WTC11 (cell line): ENCODE measurements around the gene IQCB1. TPM values are rescaled to one million over a fixed set of nuclear protein-coding genes. Genes with fewer than 3 reads are reported as not detected.

Experiments
- ATAC-seq: fragments of 200-7000 bp; cut with Tn5 transposase; 2 replicates; pipeline ENCODE4 v1.10.0; 2021; ENCODE audit warnings: mild to moderate bottlenecking, moderate library complexity
- CTCF ChIA-PET: fragments of 300-600 bp; sonication (Branson Sonifier 250); formaldehyde crosslinking; loops from one replicate; lab custom pipeline; 2021; ENCODE audit warnings: antibody characterized with exemption; lab: Charles Lee
- POLR2A ChIA-PET: fragments of 350-600 bp; sonication (Branson Sonifier 250); formaldehyde crosslinking; loops from one replicate; lab custom pipeline; 2021; ENCODE audit warnings: antibody characterized with exemption; lab: Charles Lee
- DNase-seq: peaks from one replicate; pipeline ENCODE4 v3.0.0; 2021; ENCODE audit warnings: low spot score
- H3K27ac Mint-ChIP-seq: 2 replicates; pipeline ENCODE4 v1.8.0; 2021; ENCODE audit warnings: mixed read lengths
- H3K27me3 Mint-ChIP-seq: 2 replicates; pipeline ENCODE4 v1.8.0; 2021; ENCODE audit warnings: low read depth, mild to moderate bottlenecking, moderate library complexity, mixed read lengths
- H3K36me3 Mint-ChIP-seq: 2 replicates; pipeline ENCODE4 v1.8.0; 2021; ENCODE audit warnings: mixed read lengths
- H3K4me1 Mint-ChIP-seq: 2 replicates; pipeline ENCODE4 v1.8.0; 2022; ENCODE audit warnings: mixed read lengths
- H3K4me3 Mint-ChIP-seq: 2 replicates; pipeline ENCODE4 v1.8.0; 2021; ENCODE audit warnings: mild to moderate bottlenecking, moderate library complexity, mixed read lengths
- H3K9me3 Mint-ChIP-seq: 2 replicates; pipeline ENCODE4 v1.8.0; 2021; ENCODE audit warnings: mixed read lengths
- CBFB ChIP-seq: sonication (generic); formaldehyde crosslinking; IDR thresholded peaks from 2 replicates; pipeline ENCODE4 v1.8.1; 2022; ENCODE audit warnings: mild to moderate bottlenecking, low read depth, missing genetic modification reagents
- CREB1 ChIP-seq: sonication (generic); formaldehyde crosslinking; IDR thresholded peaks from 2 replicates; pipeline ENCODE4 v1.8.0; 2023; ENCODE audit warnings: mild to moderate bottlenecking, missing genetic modification reagents
- GABPB1 ChIP-seq: sonication (generic); formaldehyde crosslinking; IDR thresholded peaks from 2 replicates; pipeline ENCODE4 v1.8.1; 2023; ENCODE audit warnings: mild to moderate bottlenecking, missing genetic modification reagents
- JUN ChIP-seq: sonication (generic); formaldehyde crosslinking; IDR thresholded peaks from 2 replicates; pipeline ENCODE4 v1.8.0; 2023; ENCODE audit warnings: mild to moderate bottlenecking, missing genetic modification reagents
- MYBL2 ChIP-seq: sonication (generic); formaldehyde crosslinking; IDR thresholded peaks from 2 replicates; pipeline ENCODE4 v1.8.1; 2023; ENCODE audit warnings: mild to moderate bottlenecking, moderate library complexity, missing genetic modification reagents
- NR1H2 ChIP-seq: sonication (generic); formaldehyde crosslinking; IDR thresholded peaks from 2 replicates; pipeline ENCODE4 v1.9.0; 2021; ENCODE audit warnings: mild to moderate bottlenecking, moderate library complexity, missing genetic modification reagents
- RORB ChIP-seq: fragments of 250-450 bp; sonication (Bioruptor Pico); IDR thresholded peaks from 2 replicates; pipeline ENCODE4 v1.9.0; 2021; ENCODE audit warnings: mild to moderate bottlenecking
- TCF7 ChIP-seq: sonication (generic); formaldehyde crosslinking; IDR thresholded peaks from 2 replicates; pipeline ENCODE4 v1.8.0; 2022; ENCODE audit warnings: mild to moderate bottlenecking, low read depth, missing genetic modification reagents, moderate library complexity
- ZBTB21 ChIP-seq: sonication (generic); formaldehyde crosslinking; IDR thresholded peaks from 2 replicates; pipeline ENCODE4 v1.8.1; 2023; ENCODE audit warnings: mild to moderate bottlenecking, missing genetic modification reagents, borderline replicate concordance
- ZNF263 ChIP-seq: sonication (generic); formaldehyde crosslinking; IDR thresholded peaks from 2 replicates; pipeline ENCODE4 v1.8.1; 2022; ENCODE audit warnings: low read depth, mild to moderate bottlenecking, moderate library complexity, missing genetic modification reagents
- ZNF671 ChIP-seq: fragments of 250-450 bp; sonication (Bioruptor Pico); IDR thresholded peaks from 2 replicates; pipeline ENCODE4 v1.8.0; 2021; ENCODE audit warnings: mild to moderate bottlenecking
- total RNA-seq: library from RNA; stranded (reverse); gene quantifications from 3 replicates; pipeline ENCODE4 v1.2.3, GENCODE V29; 2021
- TF ChIP-seq, protein P1 (sequence below): sonication (generic); formaldehyde crosslinking; conservative IDR thresholded peaks from 2 replicates; pipeline ENCODE4 v1.8.1; 2022; ENCODE audit warnings: mild to moderate bottlenecking, missing genetic modification reagents
- TF ChIP-seq, protein P2 (sequence below): fragments of 250-450 bp; sonication (Bioruptor Pico); conservative IDR thresholded peaks from 2 replicates; pipeline ENCODE4 v1.9.0; 2021; ENCODE audit warnings: mild to moderate bottlenecking
- TF ChIP-seq, protein P3 (sequence below): fragments of 200-600 bp; IDR thresholded peaks from 2 replicates; pipeline ENCODE4 v1.8.0; 2022; ENCODE audit warnings: antibody characterized with exemption
- TF ChIP-seq, protein P4 (sequence below): sonication (generic); formaldehyde crosslinking; IDR thresholded peaks from 2 replicates; pipeline ENCODE4 v1.8.1; 2022; ENCODE audit warnings: mild to moderate bottlenecking, moderate library complexity, missing genetic modification reagents
- TF ChIP-seq, protein P5 (sequence below): sonication (generic); formaldehyde crosslinking; IDR thresholded peaks from 2 replicates; pipeline ENCODE4 v1.8.0; 2022; ENCODE audit warnings: mild to moderate bottlenecking, missing genetic modification reagents
- TF ChIP-seq, protein P6 (sequence below): sonication (generic); formaldehyde crosslinking; IDR thresholded peaks from 2 replicates; pipeline ENCODE4 v1.8.1; 2023; ENCODE audit warnings: mild to moderate bottlenecking, missing genetic modification reagents
- TF ChIP-seq, protein P7 (sequence below): sonication (generic); formaldehyde crosslinking; IDR thresholded peaks from 2 replicates; pipeline ENCODE4 v1.8.1; 2022; ENCODE audit warnings: missing genetic modification reagents, borderline replicate concordance
- TF ChIP-seq, protein P8 (sequence below): sonication (generic); formaldehyde crosslinking; IDR thresholded peaks from 2 replicates; pipeline ENCODE4 v1.8.1; 2023; ENCODE audit warnings: mild to moderate bottlenecking, missing genetic modification reagents, moderate library complexity

IQCB1 gene
- total RNA-seq, 1 experiment from 2014 or later, result 30.2 TPM

DNA sequence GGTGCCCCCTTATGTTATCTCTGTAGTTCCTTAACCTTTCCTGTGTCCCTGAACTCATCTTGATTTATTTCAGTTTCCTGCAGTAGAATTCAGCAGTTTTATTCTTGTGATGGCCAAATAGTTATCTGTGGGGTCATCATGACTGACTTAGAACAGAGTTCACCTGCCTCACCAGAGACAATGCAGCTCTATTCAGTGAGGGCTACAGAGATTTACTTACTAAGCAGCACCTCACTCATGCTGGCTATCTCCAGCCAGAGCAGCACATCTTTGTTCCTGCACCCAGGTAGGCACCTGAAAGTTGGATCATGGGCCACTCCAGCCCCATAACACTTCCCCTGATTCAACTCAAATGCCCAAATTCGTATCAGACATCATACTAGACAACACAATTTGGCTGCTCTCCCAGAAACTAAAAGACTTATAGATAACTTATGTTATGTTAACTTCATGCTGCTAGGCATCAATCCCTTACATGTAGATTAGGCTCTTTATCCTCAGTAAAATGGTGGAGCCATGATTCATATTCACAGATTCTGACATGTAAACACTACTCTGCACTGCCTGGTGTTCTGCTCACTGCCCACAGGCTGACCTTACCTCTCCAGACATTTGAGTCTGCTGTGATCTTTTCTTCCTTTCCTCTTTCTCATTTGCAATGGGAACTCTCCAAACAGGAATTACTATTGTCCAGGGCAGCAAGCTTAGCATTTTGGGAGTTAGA lies 76.0 kb downstream of the IQCB1 start:
- H3K4me1 Mint-ChIP-seq, result peaks cover 2% of the 10 kb centered on the region; the same call in 1 of the 2 replicates
- ChIA-PET POLR2A (no interaction called here), CTCF (no interaction called here)
- TF ChIP-seq GABPB1 (CRISPR knock-in tag), result no peak
- TF ChIP-seq NR1H2 (CRISPR knock-in tag), result no peak
- TF ChIP-seq, protein P1, sequence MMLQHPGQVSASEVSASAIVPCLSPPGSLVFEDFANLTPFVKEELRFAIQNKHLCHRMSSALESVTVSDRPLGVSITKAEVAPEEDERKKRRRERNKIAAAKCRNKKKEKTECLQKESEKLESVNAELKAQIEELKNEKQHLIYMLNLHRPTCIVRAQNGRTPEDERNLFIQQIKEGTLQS, result no peak
- no peak for TF ChIP-seq RORB (CRISPR knock-in tag)
- TF ChIP-seq CBFB, result no peak
- TF ChIP-seq, protein P2, sequence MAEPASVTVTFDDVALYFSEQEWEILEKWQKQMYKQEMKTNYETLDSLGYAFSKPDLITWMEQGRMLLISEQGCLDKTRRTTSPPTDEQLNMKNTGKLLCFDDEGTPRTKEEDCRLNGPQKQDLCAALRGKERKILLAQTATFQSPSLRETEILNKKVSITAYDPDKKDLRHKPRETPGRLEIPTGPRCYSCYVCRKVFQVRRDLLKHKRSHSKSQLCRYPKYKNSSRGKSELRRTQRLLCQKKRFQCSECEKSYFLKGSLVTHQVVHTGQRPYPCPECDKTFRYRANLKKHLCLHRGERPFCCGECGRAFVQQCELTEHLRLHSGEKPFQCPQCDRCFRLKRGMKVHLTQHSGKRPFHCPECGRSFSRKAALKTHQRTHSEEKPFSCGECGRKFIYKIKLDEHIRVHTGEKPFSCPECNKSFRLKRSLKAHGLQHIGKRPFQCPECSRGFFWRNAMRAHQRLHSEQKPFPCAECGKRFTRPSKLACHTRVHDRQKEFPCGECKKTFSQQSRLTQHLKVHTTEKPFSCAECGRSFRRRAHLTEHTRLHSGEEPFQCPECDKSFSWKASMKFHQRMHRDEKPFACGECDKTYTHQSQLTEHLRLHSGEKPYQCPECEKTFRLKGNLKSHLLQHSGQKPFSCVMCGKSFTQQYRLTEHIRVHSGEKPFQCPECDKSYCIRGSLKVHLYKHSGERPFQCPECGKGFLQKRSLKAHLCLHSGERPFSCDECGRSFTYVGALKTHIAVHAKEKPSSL (CRISPR knock-in tag), result no peak
- TF ChIP-seq, protein P3, sequence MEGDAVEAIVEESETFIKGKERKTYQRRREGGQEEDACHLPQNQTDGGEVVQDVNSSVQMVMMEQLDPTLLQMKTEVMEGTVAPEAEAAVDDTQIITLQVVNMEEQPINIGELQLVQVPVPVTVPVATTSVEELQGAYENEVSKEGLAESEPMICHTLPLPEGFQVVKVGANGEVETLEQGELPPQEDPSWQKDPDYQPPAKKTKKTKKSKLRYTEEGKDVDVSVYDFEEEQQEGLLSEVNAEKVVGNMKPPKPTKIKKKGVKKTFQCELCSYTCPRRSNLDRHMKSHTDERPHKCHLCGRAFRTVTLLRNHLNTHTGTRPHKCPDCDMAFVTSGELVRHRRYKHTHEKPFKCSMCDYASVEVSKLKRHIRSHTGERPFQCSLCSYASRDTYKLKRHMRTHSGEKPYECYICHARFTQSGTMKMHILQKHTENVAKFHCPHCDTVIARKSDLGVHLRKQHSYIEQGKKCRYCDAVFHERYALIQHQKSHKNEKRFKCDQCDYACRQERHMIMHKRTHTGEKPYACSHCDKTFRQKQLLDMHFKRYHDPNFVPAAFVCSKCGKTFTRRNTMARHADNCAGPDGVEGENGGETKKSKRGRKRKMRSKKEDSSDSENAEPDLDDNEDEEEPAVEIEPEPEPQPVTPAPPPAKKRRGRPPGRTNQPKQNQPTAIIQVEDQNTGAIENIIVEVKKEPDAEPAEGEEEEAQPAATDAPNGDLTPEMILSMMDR, result no peak
- no peak for TF ChIP-seq ZNF263 (CRISPR knock-in tag)
- no peak for TF ChIP-seq MYBL2 (CRISPR knock-in tag)
- TF ChIP-seq, protein P4, sequence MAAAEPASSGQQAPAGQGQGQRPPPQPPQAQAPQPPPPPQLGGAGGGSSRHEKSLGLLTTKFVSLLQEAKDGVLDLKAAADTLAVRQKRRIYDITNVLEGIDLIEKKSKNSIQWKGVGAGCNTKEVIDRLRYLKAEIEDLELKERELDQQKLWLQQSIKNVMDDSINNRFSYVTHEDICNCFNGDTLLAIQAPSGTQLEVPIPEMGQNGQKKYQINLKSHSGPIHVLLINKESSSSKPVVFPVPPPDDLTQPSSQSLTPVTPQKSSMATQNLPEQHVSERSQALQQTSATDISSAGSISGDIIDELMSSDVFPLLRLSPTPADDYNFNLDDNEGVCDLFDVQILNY (CRISPR knock-in tag), result no peak
- TF ChIP-seq ZBTB21 (CRISPR knock-in tag), result no peak
- no peak for TF ChIP-seq CREB1 (CRISPR knock-in tag)
- TF ChIP-seq JUN (CRISPR knock-in tag), result no peak
- no peak for TF ChIP-seq ZNF671 (CRISPR knock-in tag)
- H3K27ac Mint-ChIP-seq, result no peak overlapping the region
- DNase-seq (no peak), ATAC-seq (no peak)
- H3K9me3 Mint-ChIP-seq, result no peaks in the 10 kb centered on the region
- H3K36me3 Mint-ChIP-seq, result no peaks in the 10 kb centered on the region
- no peak overlapping the region for H3K4me3 Mint-ChIP-seq
- peaks cover 4% of the 10 kb centered on the region; the same call in 1 of the 2 replicates for H3K27me3 Mint-ChIP-seq

DNA sequence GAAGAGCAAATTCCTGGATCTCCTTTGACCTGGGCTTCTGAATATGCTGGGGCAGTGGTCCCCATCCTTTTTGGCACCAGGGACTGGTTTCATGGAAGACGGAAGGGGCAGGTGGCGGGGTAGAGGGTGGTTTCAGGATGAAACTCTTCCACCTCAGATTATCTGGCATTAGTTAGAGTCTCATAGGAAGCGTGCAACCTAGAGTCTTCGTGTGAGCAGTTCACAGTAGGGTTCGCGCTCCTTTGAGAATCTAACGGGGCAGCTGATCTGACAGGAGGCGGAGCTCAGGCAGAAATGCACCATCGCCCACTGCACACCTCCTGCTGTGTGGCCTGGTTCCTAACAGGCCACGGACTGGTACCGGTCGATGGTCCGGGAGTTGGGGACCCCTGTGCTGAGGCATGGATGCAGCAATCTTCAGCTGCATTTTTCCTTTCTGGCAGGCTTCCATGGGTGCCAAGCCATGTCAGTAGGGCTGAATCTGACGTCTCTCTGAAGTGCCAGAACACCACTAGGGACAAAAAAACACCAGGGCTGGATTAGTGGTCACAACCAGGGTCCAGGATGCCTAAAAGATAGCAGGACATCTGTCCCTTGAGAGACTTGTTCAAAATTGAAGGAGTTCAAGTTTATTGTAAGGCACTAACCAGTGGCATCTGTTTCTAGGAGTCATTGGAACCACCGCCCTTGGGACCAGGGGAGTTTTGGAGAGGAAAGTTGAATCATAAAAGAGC lies 76.9 kb downstream of the IQCB1 start:
- ChIA-PET CTCF (no interaction called here), POLR2A (no interaction called here)
- Mint-ChIP-seq H3K36me3 (no peaks in the 10 kb centered on the region), H3K27me3 (peaks cover 4% of the 10 kb centered on the region; the same call in 1 of the 2 replicates), H3K9me3 (no peaks in the 10 kb centered on the region), H3K4me3 (no peak overlapping the region), H3K27ac (no peak overlapping the region), H3K4me1 (peaks cover 2% of the 10 kb centered on the region; the same call in 1 of the 2 replicates)
- ATAC-seq, result no peak
- TF ChIP-seq, protein P5, sequence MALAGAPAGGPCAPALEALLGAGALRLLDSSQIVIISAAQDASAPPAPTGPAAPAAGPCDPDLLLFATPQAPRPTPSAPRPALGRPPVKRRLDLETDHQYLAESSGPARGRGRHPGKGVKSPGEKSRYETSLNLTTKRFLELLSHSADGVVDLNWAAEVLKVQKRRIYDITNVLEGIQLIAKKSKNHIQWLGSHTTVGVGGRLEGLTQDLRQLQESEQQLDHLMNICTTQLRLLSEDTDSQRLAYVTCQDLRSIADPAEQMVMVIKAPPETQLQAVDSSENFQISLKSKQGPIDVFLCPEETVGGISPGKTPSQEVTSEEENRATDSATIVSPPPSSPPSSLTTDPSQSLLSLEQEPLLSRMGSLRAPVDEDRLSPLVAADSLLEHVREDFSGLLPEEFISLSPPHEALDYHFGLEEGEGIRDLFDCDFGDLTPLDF (CRISPR knock-in tag), result no peak
- TF ChIP-seq, protein P6, sequence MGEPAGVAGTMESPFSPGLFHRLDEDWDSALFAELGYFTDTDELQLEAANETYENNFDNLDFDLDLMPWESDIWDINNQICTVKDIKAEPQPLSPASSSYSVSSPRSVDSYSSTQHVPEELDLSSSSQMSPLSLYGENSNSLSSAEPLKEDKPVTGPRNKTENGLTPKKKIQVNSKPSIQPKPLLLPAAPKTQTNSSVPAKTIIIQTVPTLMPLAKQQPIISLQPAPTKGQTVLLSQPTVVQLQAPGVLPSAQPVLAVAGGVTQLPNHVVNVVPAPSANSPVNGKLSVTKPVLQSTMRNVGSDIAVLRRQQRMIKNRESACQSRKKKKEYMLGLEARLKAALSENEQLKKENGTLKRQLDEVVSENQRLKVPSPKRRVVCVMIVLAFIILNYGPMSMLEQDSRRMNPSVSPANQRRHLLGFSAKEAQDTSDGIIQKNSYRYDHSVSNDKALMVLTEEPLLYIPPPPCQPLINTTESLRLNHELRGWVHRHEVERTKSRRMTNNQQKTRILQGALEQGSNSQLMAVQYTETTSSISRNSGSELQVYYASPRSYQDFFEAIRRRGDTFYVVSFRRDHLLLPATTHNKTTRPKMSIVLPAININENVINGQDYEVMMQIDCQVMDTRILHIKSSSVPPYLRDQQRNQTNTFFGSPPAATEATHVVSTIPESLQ (CRISPR knock-in tag), result no peak
- TF ChIP-seq GABPB1 (CRISPR knock-in tag) (no peak), TCF7 (CRISPR knock-in tag) (no peak), ZNF263 (CRISPR knock-in tag) (no peak)
- TF ChIP-seq, protein P3, result no peak
- TF ChIP-seq, protein P7, sequence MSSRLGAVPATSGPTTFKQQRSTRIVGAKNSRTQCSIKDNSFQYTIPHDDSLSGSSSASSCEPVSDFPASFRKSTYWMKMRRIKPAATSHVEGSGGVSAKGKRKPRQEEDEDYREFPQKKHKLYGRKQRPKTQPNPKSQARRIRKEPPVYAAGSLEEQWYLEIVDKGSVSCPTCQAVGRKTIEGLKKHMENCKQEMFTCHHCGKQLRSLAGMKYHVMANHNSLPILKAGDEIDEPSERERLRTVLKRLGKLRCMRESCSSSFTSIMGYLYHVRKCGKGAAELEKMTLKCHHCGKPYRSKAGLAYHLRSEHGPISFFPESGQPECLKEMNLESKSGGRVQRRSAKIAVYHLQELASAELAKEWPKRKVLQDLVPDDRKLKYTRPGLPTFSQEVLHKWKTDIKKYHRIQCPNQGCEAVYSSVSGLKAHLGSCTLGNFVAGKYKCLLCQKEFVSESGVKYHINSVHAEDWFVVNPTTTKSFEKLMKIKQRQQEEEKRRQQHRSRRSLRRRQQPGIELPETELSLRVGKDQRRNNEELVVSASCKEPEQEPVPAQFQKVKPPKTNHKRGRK, result no peak
- TF ChIP-seq, protein P8, sequence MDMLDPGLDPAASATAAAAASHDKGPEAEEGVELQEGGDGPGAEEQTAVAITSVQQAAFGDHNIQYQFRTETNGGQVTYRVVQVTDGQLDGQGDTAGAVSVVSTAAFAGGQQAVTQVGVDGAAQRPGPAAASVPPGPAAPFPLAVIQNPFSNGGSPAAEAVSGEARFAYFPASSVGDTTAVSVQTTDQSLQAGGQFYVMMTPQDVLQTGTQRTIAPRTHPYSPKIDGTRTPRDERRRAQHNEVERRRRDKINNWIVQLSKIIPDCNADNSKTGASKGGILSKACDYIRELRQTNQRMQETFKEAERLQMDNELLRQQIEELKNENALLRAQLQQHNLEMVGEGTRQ (CRISPR knock-in tag), result no peak
- DNase-seq, result no peak
